Stimulated activated CD8-positive, alpha-beta memory T cell treated with anti-CD3 and anti-CD28 coated beads, Interleukin-4, amount 100 ng/mL, for 1 hour (primary cell): ENCODE measurements around the gene CRYGN.

Experiments used
- DNase-seq, 2 donors: peaks; one replicate each; pipeline ENCODE4 v3.0.0-alpha.2; 2020; ENCODE audit warnings: low read depth in 2 of 2, low spot score in 1 of 2

CRYGN gene

GRCh38 chr7:151381348-151382078 lies 58.4 kb downstream of the CRYGN start:
- DNase-seq = no peak

- no peak for DNase-seq
Measured at GRCh38 chr7:151381098-151381347, 58.9 kb downstream of the CRYGN start.

- DNase-seq = no peak
Measured at GRCh38 chr7:151380199-151381097, 59.5 kb downstream of the CRYGN start.

GRCh38 chr7:151379534-151380198 lies 60.3 kb downstream of the CRYGN start:
- DNase-seq = no peak

GRCh38 chr7:151379193-151379520 lies 60.8 kb downstream of the CRYGN start:
- DNase-seq = no peak
